Uterus (tissue), 4 donors: ENCODE results near the gene ASB13. TPM values are rescaled to one million over a fixed set of nuclear protein-coding genes. Genes with fewer than 3 reads are reported as not detected.

Experiments
- DNase-seq, 2 donors: peaks; one replicate each; pipeline ENCODE4 v3.0.0-alpha.2; 2019 to 2020
- H3K27ac ChIP-seq, 2 donors: fragments of 200-600 bp; sonication (generic); 1 replicate in 1 of 2; 2 replicates in 1 of 2; pipeline ENCODE4 v1.5.1; 2016 to 2018
- H3K27me3 ChIP-seq, 2 donors: fragments of 200-600 bp; sonication (generic); one replicate each; pipeline ENCODE4 v1.5.1; 2018 to 2019; ENCODE audit warnings: control low read depth in 1 of 2
- H3K36me3 ChIP-seq, 2 donors: fragments of 200-600 bp; sonication (generic); one replicate each; pipeline ENCODE4 v1.5.1; 2019; ENCODE audit warnings: control low read depth in 1 of 2
- H3K4me1 ChIP-seq, 2 donors: fragments of 200-600 bp; sonication (generic); one replicate each; pipeline ENCODE4 v1.5.1; 2018 to 2019; ENCODE audit warnings: control low read depth in 1 of 2
- H3K4me3 ChIP-seq, 2 donors: fragments of 200-600 bp; sonication (generic); 1 replicate in 1 of 2; 2 replicates in 1 of 2; pipeline ENCODE4 v1.5.1; 2018 to 2019; ENCODE audit warnings: mild to moderate bottlenecking in 1 of 2
- H3K9me3 ChIP-seq, 2 donors: fragments of 200-600 bp; sonication (generic); one replicate each; pipeline ENCODE4 v1.5.1; 2019; ENCODE audit warnings: control low read depth in 1 of 2
- CTCF ChIP-seq, 4 experiments: fragments of 200-600 bp in 2 of 4; fragments of 450-650 bp in 2 of 4; sonication (generic) in 2 of 4; IDR thresholded peaks; one replicate each; pipeline ENCODE4 v1.5.1; 2016 to 2019; ENCODE audit warnings: antibody characterized with exemption in 4 of 4, mild to moderate bottlenecking in 2 of 4, moderate library complexity in 1 of 4
- POLR2A ChIP-seq, 2 donors: fragments of 450-650 bp; IDR thresholded peaks; one replicate each; pipeline ENCODE4 v1.6.1; 2016; ENCODE audit warnings: antibody characterized with exemption in 2 of 2, mild to moderate bottlenecking in 1 of 2, moderate library complexity in 1 of 2
- intact Hi-C: fragments of 100-400 bp; cut with DNase I; formaldehyde crosslinking; loops from one replicate; pipeline ENCODE4 v1.15.1; 2023; ENCODE audit warnings: low total_unique reads
- total RNA-seq, 4 donors: library from RNA; depleted of rRNA in 3 of 4; stranded (reverse); fragments of >200 nt in 3 of 4; gene quantifications; one replicate each; pipeline versions ENCODE4 v1.1.0 to v1.2.4, GENCODE V29; 2014 to 2023
- donor health status: DM: yes; HTN: yes; CAD: no.

ASB13 gene
- total RNA-seq, 4 donors from 2014 or later: 8.7 to 25.7 (median 17.9) TPM

- no peak for DNase-seq
- intact Hi-C loops: no loop called here
- Histone ChIP-seq H3K36me3 (no peaks in the 10 kb centered on the region), H3K9me3 (no peaks in the 10 kb centered on the region), H3K27ac (no peak overlapping the region), H3K4me3 (no peak overlapping the region), H3K27me3 (no peaks in the 10 kb centered on the region), H3K4me1 (no peaks in the 10 kb centered on the region)
- TF ChIP-seq CTCF (IDR thresholded peaks at IDR 0.05) (no peak), POLR2A (IDR thresholded peaks at IDR 0.05) (no peak)
Measured at GRCh38 chr10:5607594-5607993, 58.8 kb downstream of the ASB13 start.

GRCh38 chr10:5606864-5607263 is 59.5 kb downstream of the ASB13 start:
- Histone ChIP-seq H3K9me3 (no peaks in the 10 kb centered on the region), H3K27me3 (no peaks in the 10 kb centered on the region), H3K27ac (no peak overlapping the region), H3K4me3 (no peak overlapping the region), H3K4me1 (no peaks in the 10 kb centered on the region), H3K36me3 (no peaks in the 10 kb centered on the region)
- TF ChIP-seq POLR2A (IDR thresholded peaks at IDR 0.05) (no peak), CTCF (IDR thresholded peaks at IDR 0.05) (no peak)
- no peak for DNase-seq
- intact Hi-C loops: no loop called here

GRCh38 chr10:5606321-5606720 is 60.1 kb downstream of the ASB13 start:
- TF ChIP-seq CTCF (IDR thresholded peaks at IDR 0.05) (no peak), POLR2A (IDR thresholded peaks at IDR 0.05) (no peak)
- Histone ChIP-seq H3K9me3 (no peaks in the 10 kb centered on the region), H3K36me3 (no peaks in the 10 kb centered on the region), H3K27ac (no peak overlapping the region), H3K4me3 (no peak overlapping the region), H3K4me1 (no peaks in the 10 kb centered on the region), H3K27me3 (no peaks in the 10 kb centered on the region)
- intact Hi-C loops: no loop called here
- no peak for DNase-seq

GRCh38 chr10:5604961-5605360 is 61.4 kb downstream of the ASB13 start:
- TF ChIP-seq CTCF (IDR thresholded peaks at IDR 0.05) (no peak), POLR2A (IDR thresholded peaks at IDR 0.05) (no peak)
- no peaks in the 10 kb centered on the region for H3K36me3 ChIP-seq
- no peak overlapping the region for H3K4me3 ChIP-seq
- no peaks in the 10 kb centered on the region for H3K9me3 ChIP-seq
- DNase-seq: no peak
- no peak overlapping the region for H3K27ac ChIP-seq
- H3K4me1 ChIP-seq: no peaks in the 10 kb centered on the region
- no peaks in the 10 kb centered on the region for H3K27me3 ChIP-seq
- intact Hi-C loops: no loop called here

- no peak overlapping the region for H3K4me3 ChIP-seq
- TF ChIP-seq CTCF (IDR thresholded peaks at IDR 0.05): no peak
- TF ChIP-seq POLR2A (IDR thresholded peaks at IDR 0.05): no peak
- no peaks in the 10 kb centered on the region for H3K36me3 ChIP-seq
- H3K4me1 ChIP-seq: no peaks in the 10 kb centered on the region
- DNase-seq: no peak
- no peaks in the 10 kb centered on the region for H3K9me3 ChIP-seq
- H3K27me3 ChIP-seq: no peaks in the 10 kb centered on the region
- H3K27ac ChIP-seq: no peak overlapping the region
- intact Hi-C loops: no loop called here
Measured at GRCh38 chr10:5604236-5604925, 62.0 kb downstream of the ASB13 start.
